ENCODE data around the gene KCTD3.

DNA sequence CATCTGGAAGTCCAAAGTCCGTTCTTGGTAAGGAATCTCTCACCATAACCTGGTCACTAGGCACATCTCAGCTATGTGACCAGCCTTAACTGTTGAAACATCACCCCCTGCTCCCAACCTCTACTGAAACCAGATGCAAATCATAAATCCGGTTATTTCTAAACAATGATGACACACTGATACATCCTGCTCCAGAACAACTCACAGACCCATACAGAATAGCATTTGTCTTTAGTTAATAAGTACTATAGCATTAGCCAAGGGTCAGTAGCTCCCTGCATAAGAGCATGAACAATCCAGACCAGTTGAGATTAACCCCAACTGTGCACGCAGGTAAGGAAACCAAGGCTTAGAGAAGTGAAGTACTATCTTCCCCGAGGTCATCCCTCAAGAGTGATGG, 38.0 kb upstream of the KCTD3 start:
- TF ChIP-seq CTCF (IDR thresholded peaks at IDR 0.05) (no peak), POLR2A (IDR thresholded peaks at IDR 0.05) (no peak)

Data from lower leg skin (tissue), 3 donors.